Measurements from ENCODE around the gene CHI3L2.

DNA sequence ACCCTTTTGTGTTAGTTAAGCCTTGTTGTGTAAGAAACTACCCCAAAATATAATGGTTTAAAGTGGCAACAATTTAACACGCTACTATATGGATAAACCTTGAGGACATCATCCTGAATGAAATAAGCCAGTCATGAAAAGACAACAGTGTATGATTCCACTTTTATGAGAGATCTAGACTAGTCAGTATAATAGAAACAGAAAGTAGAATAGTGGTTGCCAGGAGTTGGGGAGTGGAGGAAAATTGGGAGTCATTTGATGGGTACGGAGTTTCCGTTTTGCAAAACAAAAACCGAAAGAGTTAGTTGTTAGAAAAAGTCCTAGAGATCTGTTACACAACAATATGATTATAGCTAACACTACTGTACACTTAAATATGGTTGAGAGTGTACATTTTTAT is 47.1 kb downstream of the CHI3L2 start:
- TF ChIP-seq CTCF (IDR thresholded peaks at IDR 0.05) (no peak), POLR2A (IDR thresholded peaks at IDR 0.05) (no peak)
